Vagina (tissue), 2 donors: ENCODE measurements around the gene DTX4.

Source experiments
- CTCF ChIP-seq, 3 experiments: fragments of 450-650 bp in 2 of 3; fragments of 200-600 bp in 1 of 3; sonication (generic) in 1 of 3; IDR thresholded peaks; one replicate each; pipeline ENCODE4 v1.5.1; 2017 to 2019; ENCODE audit warnings: antibody characterized with exemption in 3 of 3, mild to moderate bottlenecking in 2 of 3, moderate library complexity in 2 of 3
- POLR2A ChIP-seq, 2 donors: fragments of 450-650 bp; IDR thresholded peaks; one replicate each; pipeline ENCODE4 v1.6.1; 2017; ENCODE audit warnings: antibody characterized with exemption in 2 of 2, mild to moderate bottlenecking in 2 of 2, moderate library complexity in 2 of 2
- POLR2AphosphoS5 ChIP-seq, 2 donors: sonication (generic); formaldehyde crosslinking; IDR thresholded peaks; one replicate each; pipeline ENCODE4 v1.9.0; 2017; ENCODE audit warnings: antibody characterized with exemption in 2 of 2, mild to moderate bottlenecking in 2 of 2, low read depth in 1 of 2; ENCODE audit not compliant: insufficient read depth in 1 of 2

DNA sequence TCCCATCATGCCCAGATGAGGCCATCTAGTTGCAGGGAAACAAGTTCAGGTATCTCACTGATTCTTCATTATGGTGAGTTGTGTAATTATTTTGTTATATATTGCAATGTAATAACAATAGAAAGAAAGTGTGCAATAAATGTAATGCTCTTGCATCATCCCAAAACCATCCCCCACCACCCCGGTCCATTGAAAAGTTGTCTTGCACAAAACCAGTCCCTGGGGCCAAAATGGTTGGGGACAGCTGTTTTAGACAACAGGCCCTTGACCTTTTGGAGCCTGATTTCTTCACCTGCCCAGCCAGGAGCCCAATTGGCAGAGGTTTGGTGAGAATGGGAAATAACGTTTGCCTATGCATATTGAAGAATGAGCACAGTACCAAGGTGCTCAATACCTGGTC is 24.8 kb downstream of the DTX4 start:
- TF ChIP-seq CTCF (IDR thresholded peaks at IDR 0.05): no peak
- TF ChIP-seq POLR2A (IDR thresholded peaks at IDR 0.05): no peak
- no peak for TF ChIP-seq POLR2AphosphoS5 (IDR thresholded peaks at IDR 0.05; ENCODE audit: insufficient read depth in 1 of 2, low read depth in 1 of 2)
